ENCODE results near the gene GNL2.

- TF ChIP-seq SUZ12 (IDR thresholded peaks at IDR 0.05) (no peak), LEF1 (IDR thresholded peaks at IDR 0.05; ENCODE audit: borderline replicate concordance) (no peak), SP1 (IDR thresholded peaks at IDR 0.05) (no peak), ARNT (IDR thresholded peaks at IDR 0.05) (no peak), TARDBP (IDR thresholded peaks at IDR 0.05) (no peak), FOXK2 (IDR thresholded peaks at IDR 0.05) (no peak), BHLHE40 (IDR thresholded peaks at IDR 0.05; ENCODE audit: borderline replicate concordance) (no peak), NFRKB (IDR thresholded peaks at IDR 0.05) (no peak), ELF4 (IDR thresholded peaks at IDR 0.05) (no peak), HDGF (IDR thresholded peaks at IDR 0.05; ENCODE audit: borderline replicate concordance) (no peak), FOXA1 (IDR thresholded peaks at IDR 0.05) (no peak)
Measured at GRCh38 chr1:37605806-37606474, 10.2 kb upstream of the GNL2 start.
